ENCODE data around the gene GALNT17.

GALNT17 gene

GRCh38 chr7:71504697-71505441 lies 372.9 kb downstream of the GALNT17 start:
- no peak overlapping the region for H2AFZ ChIP-seq (ENCODE audit: low read depth, low read length)
- TF ChIP-seq CTCF (IDR thresholded peaks at IDR 0.05; ENCODE audit: low read depth, low read length) (no peak), EZH2phosphoT487 (IDR thresholded peaks at IDR 0.05; ENCODE audit: low read depth) (no peak)
- H4K20me1 ChIP-seq (ENCODE audit: insufficient read depth, low read length): no peaks in the 10 kb centered on the region
- no peak overlapping the region for H3K27ac ChIP-seq (ENCODE audit: low read length)
- no peaks in the 10 kb centered on the region for H3K27me3 ChIP-seq (ENCODE audit: low read depth, low read length)
- H3K9ac ChIP-seq (ENCODE audit: low read length): no peak overlapping the region
- H3K79me2 ChIP-seq (ENCODE audit: low read length): no peaks in the 10 kb centered on the region
- H3K9me3 ChIP-seq (ENCODE audit: insufficient read depth, low read length): no peaks in the 10 kb centered on the region; the same call in 1 of the 2 replicates
- H3K36me3 ChIP-seq (replicated peaks; ENCODE audit: low read depth, low read length): no peaks in the 10 kb centered on the region
- H3K4me1 ChIP-seq (ENCODE audit: low read length): no peaks in the 10 kb centered on the region
- H3K4me3 ChIP-seq (ENCODE audit: low read length): no peak overlapping the region
- H3K4me2 ChIP-seq (ENCODE audit: low read length): no peak overlapping the region

GRCh38 chr7:71506822-71507221 lies 374.9 kb downstream of the GALNT17 start:
- Histone ChIP-seq H3K4me2 (ENCODE audit: low read length) (no peak overlapping the region), H3K9ac (ENCODE audit: low read length) (no peak overlapping the region), H3K9me3 (ENCODE audit: insufficient read depth, low read length) (no peaks in the 10 kb centered on the region; the same call in 1 of the 2 replicates), H3K4me3 (ENCODE audit: low read length) (no peak overlapping the region), H3K4me1 (ENCODE audit: low read length) (no peaks in the 10 kb centered on the region), H3K36me3 (replicated peaks; ENCODE audit: low read depth, low read length) (no peaks in the 10 kb centered on the region), H4K20me1 (ENCODE audit: insufficient read depth, low read length) (no peaks in the 10 kb centered on the region), H3K27ac (ENCODE audit: low read length) (no peak overlapping the region), H3K27me3 (ENCODE audit: low read depth, low read length) (no peaks in the 10 kb centered on the region), H3K79me2 (ENCODE audit: low read length) (no peaks in the 10 kb centered on the region), H2AFZ (ENCODE audit: low read depth, low read length) (no peak overlapping the region)
- TF ChIP-seq EZH2phosphoT487 (IDR thresholded peaks at IDR 0.05; ENCODE audit: low read depth) (no peak), CTCF (IDR thresholded peaks at IDR 0.05; ENCODE audit: low read depth, low read length) (no peak)

- H3K27me3 ChIP-seq (ENCODE audit: low read depth, low read length): no peaks in the 10 kb centered on the region
- no peaks in the 10 kb centered on the region for H3K79me2 ChIP-seq (ENCODE audit: low read length)
- TF ChIP-seq CTCF (IDR thresholded peaks at IDR 0.05; ENCODE audit: low read depth, low read length): no peak
- no peak for TF ChIP-seq EZH2phosphoT487 (IDR thresholded peaks at IDR 0.05; ENCODE audit: low read depth)
- H3K36me3 ChIP-seq (replicated peaks; ENCODE audit: low read depth, low read length): no peaks in the 10 kb centered on the region
- no peaks in the 10 kb centered on the region for H3K9me3 ChIP-seq (ENCODE audit: insufficient read depth, low read length)
- no peak overlapping the region for H3K27ac ChIP-seq (ENCODE audit: low read length)
- no peaks in the 10 kb centered on the region for H4K20me1 ChIP-seq (ENCODE audit: insufficient read depth, low read length)
- H3K4me2 ChIP-seq (ENCODE audit: low read length): no peak overlapping the region
- H3K4me3 ChIP-seq (ENCODE audit: low read length): no peak overlapping the region
- H3K4me1 ChIP-seq (ENCODE audit: low read length): no peaks in the 10 kb centered on the region
- no peak overlapping the region for H3K9ac ChIP-seq (ENCODE audit: low read length)
- no peak overlapping the region for H2AFZ ChIP-seq (ENCODE audit: low read depth, low read length)
Measured at GRCh38 chr7:71507680-71508602, 376.0 kb downstream of the GALNT17 start.

- H2AFZ ChIP-seq (ENCODE audit: low read depth, low read length): no peak overlapping the region
- no peaks in the 10 kb centered on the region for H3K79me2 ChIP-seq (ENCODE audit: low read length)
- no peaks in the 10 kb centered on the region for H3K36me3 ChIP-seq (replicated peaks; ENCODE audit: low read depth, low read length)
- no peaks in the 10 kb centered on the region for H3K4me1 ChIP-seq (ENCODE audit: low read length)
- H3K27me3 ChIP-seq (ENCODE audit: low read depth, low read length): no peaks in the 10 kb centered on the region
- H3K27ac ChIP-seq (ENCODE audit: low read length): no peak overlapping the region
- H4K20me1 ChIP-seq (ENCODE audit: insufficient read depth, low read length): no peaks in the 10 kb centered on the region
- H3K9me3 ChIP-seq (ENCODE audit: insufficient read depth, low read length): no peaks in the 10 kb centered on the region
- H3K4me3 ChIP-seq (ENCODE audit: low read length): no peak overlapping the region
- no peak overlapping the region for H3K4me2 ChIP-seq (ENCODE audit: low read length)
- H3K9ac ChIP-seq (ENCODE audit: low read length): no peak overlapping the region
- TF ChIP-seq CTCF (IDR thresholded peaks at IDR 0.05; ENCODE audit: low read depth, low read length) (no peak), EZH2phosphoT487 (IDR thresholded peaks at IDR 0.05; ENCODE audit: low read depth) (no peak)
Measured at GRCh38 chr7:71509381-71509780, 377.4 kb downstream of the GALNT17 start.
